Keratinocyte (primary cell): ENCODE measurements around the gene ASTN2. TPM values are rescaled to one million over a fixed set of nuclear protein-coding genes. Genes with fewer than 3 reads are reported as not detected.
A peak's percentile ranks its signal among the peaks of the same experiment; 100 is the strongest.

Experiments used
- DNase-seq: peaks from one replicate; pipeline ENCODE4 v3.0.0-alpha.2; 2011; ENCODE audit warnings: low read depth, missing footprints, low spot score
- FAIRE-seq: peaks from 2 replicates; lab custom pipeline; 2011; peaks lifted over from hg19 to GRCh38; lab: Jason Lieb, UNC
- H2AFZ ChIP-seq: 2 replicates; pipeline ENCODE4 v1.6.0; 2012; ENCODE audit warnings: low read length, control low read depth, inconsistent platforms; ENCODE audit not compliant: control insufficient read depth
- H3K27ac ChIP-seq: 2 replicates; pipeline ENCODE4 v1.5.1; 2011; ENCODE audit warnings: low read length; ENCODE audit not compliant: control insufficient read depth, insufficient read depth
- H3K27me3 ChIP-seq: 3 replicates; pipeline ENCODE4 v1.6.0; 2011; ENCODE audit warnings: low read length; ENCODE audit not compliant: control insufficient read depth, insufficient read depth; ENCODE audit errors: extremely low read depth
- H3K36me3 ChIP-seq, 2 experiments: 2 replicates in 1 of 2; 3 replicates in 1 of 2; pipeline ENCODE4 v1.5.1; 2011; ENCODE audit warnings: low read length in 2 of 2, mild to moderate bottlenecking in 1 of 2; ENCODE audit not compliant: control insufficient read depth in 2 of 2, insufficient read depth in 2 of 2; ENCODE audit errors: extremely low read depth in 1 of 2
- H3K4me1 ChIP-seq: 3 replicates; pipeline ENCODE4 v1.5.1; 2011; ENCODE audit warnings: low read length; ENCODE audit not compliant: control insufficient read depth, insufficient read depth; ENCODE audit errors: extremely low read depth
- H3K4me2 ChIP-seq: 3 replicates; pipeline ENCODE4 v1.6.0; 2011; ENCODE audit warnings: low read depth, low read length; ENCODE audit not compliant: control insufficient read depth, insufficient read depth; ENCODE audit errors: extremely low read depth
- H3K4me3 ChIP-seq, 3 experiments: fragments of 200-600 bp in 1 of 3; sonication (generic) in 1 of 3; 2 replicates in 2 of 3; 3 replicates in 1 of 3; pipeline ENCODE4 v1.5.1; 2011 to 2016; ENCODE audit warnings: low read length in 3 of 3, mild to moderate bottlenecking in 3 of 3, control low read depth in 2 of 3, inconsistent platforms in 1 of 3, low read depth in 1 of 3, mixed read lengths in 1 of 3, mixed run types in 1 of 3, moderate library complexity in 1 of 3; ENCODE audit not compliant: control insufficient read depth in 2 of 3, insufficient read depth in 2 of 3; ENCODE audit errors: extremely low read depth in 1 of 3
- H3K79me2 ChIP-seq: 2 replicates; pipeline ENCODE4 v1.6.0; 2012; ENCODE audit warnings: low read length; ENCODE audit not compliant: control insufficient read depth, insufficient read depth
- H3K9ac ChIP-seq: 3 replicates; pipeline ENCODE4 v1.6.0; 2011; ENCODE audit warnings: low read length; ENCODE audit not compliant: control insufficient read depth, insufficient read depth; ENCODE audit errors: extremely low read depth
- H3K9me1 ChIP-seq: 3 replicates; pipeline ENCODE4 v1.6.0; 2011; ENCODE audit warnings: low read length; ENCODE audit not compliant: control insufficient read depth, insufficient read depth; ENCODE audit errors: extremely low read depth
- H3K9me3 ChIP-seq: 2 replicates; pipeline ENCODE4 v1.5.1; 2012; ENCODE audit warnings: low read depth, low read length; ENCODE audit not compliant: control insufficient read depth
- H4K20me1 ChIP-seq: 3 replicates; pipeline ENCODE4 v1.6.0; 2011; ENCODE audit warnings: low read length; ENCODE audit not compliant: control insufficient read depth, insufficient read depth; ENCODE audit errors: extremely low read depth
- CTCF ChIP-seq, 3 experiments: IDR thresholded peaks in 1 of 3; conservative IDR thresholded peaks in 1 of 3; optimal IDR thresholded peaks in 1 of 3; 2 replicates in 2 of 3; 3 replicates in 1 of 3; pipeline versions ENCODE3 to v1.5.1; 2011; ENCODE audit warnings: low read length in 3 of 3, mild to moderate bottlenecking in 3 of 3, moderate library complexity in 2 of 3, control low read depth in 1 of 3, inconsistent platforms in 1 of 3; ENCODE audit not compliant: insufficient read depth in 2 of 3; ENCODE audit errors: extremely low read depth in 1 of 3
- EZH2 ChIP-seq: IDR thresholded peaks from one replicate; pipeline ENCODE4 v1.6.1; 2012; ENCODE audit warnings: inconsistent platforms, mild to moderate bottlenecking, low read length, moderate library complexity
- dilution Hi-C: fragments of 300-500 bp; cut with MboI; formaldehyde crosslinking; loops from one replicate; pipeline ENCODE4 v1.7.0; 2020; ENCODE audit warnings: low sequenced_read_pairs; ENCODE audit not compliant: extremely low pct_ligation_motif_present
- polyA plus RNA-seq, 5 experiments: library from polyadenylated mRNA; depleted of rRNA in 3 of 5; stranded (reverse) in 3 of 5; stranded (forward) in 1 of 5; unstranded in 1 of 5; fragments of >200 nt; gene quantifications; 1 replicate in 1 of 5; 2 replicates in 3 of 5; 3 replicates in 1 of 5; pipeline versions ENCODE4 v1.2.1 to v1.2.3, GENCODE V29; 2011 to 2012; ENCODE audit warnings: missing spikeins in 2 of 5, low read depth in 1 of 5, low replicate concordance in 1 of 5

The ASTN2 gene
- polyA plus RNA-seq, 1 donor (not counting 4 experiments of a cell fraction or from before 2014, with no cell fraction given) = 0.31 TPM

GRCh38 chr9:117412841-117413240, 2.0 kb downstream of the ASTN2 start:
- H3K4me2 ChIP-seq = no peak overlapping the region
- peaks cover 44% of the 10 kb centered on the region for H3K27me3 ChIP-seq
- peaks cover 4% of the 10 kb centered on the region for H3K4me1 ChIP-seq
- H3K27ac ChIP-seq = no peak overlapping the region
- H3K4me3 ChIP-seq = no peak overlapping the region
- no peak overlapping the region for H2AFZ ChIP-seq
- dilution Hi-C loops = no loop called here
- H3K9ac ChIP-seq = no peak overlapping the region
- H3K79me2 ChIP-seq = no peaks in the 10 kb centered on the region
- no peaks in the 10 kb centered on the region for H3K36me3 ChIP-seq
- no peak for FAIRE-seq
- DNase-seq = no peak
- no peak for TF ChIP-seq CTCF (optimal IDR thresholded peaks at IDR 0.05 in 1 of 3, IDR thresholded peaks at IDR 0.05 in 1 of 3, conservative IDR thresholded peaks at IDR 0.05 in 1 of 3; ENCODE audit: extremely low read depth in 1 of 3, insufficient read depth in 2 of 3, low read length in 3 of 3)
- TF ChIP-seq EZH2 = peak; percentile 9
- H4K20me1 ChIP-seq = no peaks in the 10 kb centered on the region
- H3K9me3 ChIP-seq = no peaks in the 10 kb centered on the region
- no peaks in the 10 kb centered on the region for H3K9me1 ChIP-seq

- no peaks in the 10 kb centered on the region for H3K9me1 ChIP-seq
- DNase-seq (no peak), FAIRE-seq (no peak)
- H3K9me3 ChIP-seq = no peaks in the 10 kb centered on the region
- TF ChIP-seq EZH2 (no peak), CTCF (optimal IDR thresholded peaks at IDR 0.05 in 1 of 3, IDR thresholded peaks at IDR 0.05 in 1 of 3, conservative IDR thresholded peaks at IDR 0.05 in 1 of 3; ENCODE audit: extremely low read depth in 1 of 3, insufficient read depth in 2 of 3, low read length in 3 of 3) (no peak)
- no peak overlapping the region for H3K4me3 ChIP-seq
- no peak overlapping the region for H3K27ac ChIP-seq
- H3K9ac ChIP-seq = no peak overlapping the region
- peaks cover 4% of the 10 kb centered on the region for H3K4me1 ChIP-seq
- no peaks in the 10 kb centered on the region for H4K20me1 ChIP-seq
- H3K27me3 ChIP-seq = peaks cover 44% of the 10 kb centered on the region
- H3K79me2 ChIP-seq = no peaks in the 10 kb centered on the region
- H3K4me2 ChIP-seq = no peak overlapping the region
- dilution Hi-C loops = no loop called here
- no peak overlapping the region for H2AFZ ChIP-seq
- H3K36me3 ChIP-seq = no peaks in the 10 kb centered on the region
Measured at GRCh38 chr9:117412006-117412715, 2.7 kb downstream of the ASTN2 start.
